BLaER1 treated with 17β-estradiol and CSF1 and Interleukin-3, amounts not matched to agents 10 nM and 100 nM (cell line): ENCODE results near the gene PIP4P1.
"Not testable (repeated sequence)": the region's sequence is repeated elsewhere in the genome, so short reads cannot be mapped to it uniquely, and the experiment has no call there.

ENCODE experiments used
- H3K27ac ChIP-seq, 11 experiments: shearing (Covaris generic); formaldehyde crosslinking; 2 replicates each; pipeline ENCODE4 v1.8.1; 2022
- H3K27me3 ChIP-seq, 11 experiments: shearing (Covaris generic); formaldehyde crosslinking; 2 replicates each; pipeline ENCODE4 v1.8.1; 2022
- H3K36me3 ChIP-seq, 11 experiments: shearing (Covaris generic); formaldehyde crosslinking; 2 replicates each; pipeline ENCODE4 v1.8.1; 2022
- H3K4me1 ChIP-seq, 10 experiments: shearing (Covaris generic); formaldehyde crosslinking; 2 replicates each; pipeline ENCODE4 v1.8.1; 2022
- H3K4me2 ChIP-seq, 11 experiments: shearing (Covaris generic); formaldehyde crosslinking; 2 replicates each; pipeline ENCODE4 v1.8.1; 2022
- H3K4me3 ChIP-seq, 10 experiments: shearing (Covaris generic); formaldehyde crosslinking; 2 replicates each; pipeline ENCODE4 v1.8.1; 2022
- H3K9ac ChIP-seq, 11 experiments: shearing (Covaris generic); formaldehyde crosslinking; 2 replicates each; pipeline ENCODE4 v1.8.1; 2022
- H3K9me3 ChIP-seq, 11 experiments: shearing (Covaris generic); formaldehyde crosslinking; replicated peaks in 1 of 11; 2 replicates each; pipeline ENCODE4 v1.8.1; 2022
- H4K20me1 ChIP-seq, 11 experiments: shearing (Covaris generic); formaldehyde crosslinking; 2 replicates each; pipeline ENCODE4 v1.8.1; 2022
- Cebpa-rat ChIP-seq, 11 experiments: shearing (Covaris generic); IDR thresholded peaks; 2 replicates each; pipeline ENCODE4 v1.8.1; 2022

The PIP4P1 gene

DNA sequence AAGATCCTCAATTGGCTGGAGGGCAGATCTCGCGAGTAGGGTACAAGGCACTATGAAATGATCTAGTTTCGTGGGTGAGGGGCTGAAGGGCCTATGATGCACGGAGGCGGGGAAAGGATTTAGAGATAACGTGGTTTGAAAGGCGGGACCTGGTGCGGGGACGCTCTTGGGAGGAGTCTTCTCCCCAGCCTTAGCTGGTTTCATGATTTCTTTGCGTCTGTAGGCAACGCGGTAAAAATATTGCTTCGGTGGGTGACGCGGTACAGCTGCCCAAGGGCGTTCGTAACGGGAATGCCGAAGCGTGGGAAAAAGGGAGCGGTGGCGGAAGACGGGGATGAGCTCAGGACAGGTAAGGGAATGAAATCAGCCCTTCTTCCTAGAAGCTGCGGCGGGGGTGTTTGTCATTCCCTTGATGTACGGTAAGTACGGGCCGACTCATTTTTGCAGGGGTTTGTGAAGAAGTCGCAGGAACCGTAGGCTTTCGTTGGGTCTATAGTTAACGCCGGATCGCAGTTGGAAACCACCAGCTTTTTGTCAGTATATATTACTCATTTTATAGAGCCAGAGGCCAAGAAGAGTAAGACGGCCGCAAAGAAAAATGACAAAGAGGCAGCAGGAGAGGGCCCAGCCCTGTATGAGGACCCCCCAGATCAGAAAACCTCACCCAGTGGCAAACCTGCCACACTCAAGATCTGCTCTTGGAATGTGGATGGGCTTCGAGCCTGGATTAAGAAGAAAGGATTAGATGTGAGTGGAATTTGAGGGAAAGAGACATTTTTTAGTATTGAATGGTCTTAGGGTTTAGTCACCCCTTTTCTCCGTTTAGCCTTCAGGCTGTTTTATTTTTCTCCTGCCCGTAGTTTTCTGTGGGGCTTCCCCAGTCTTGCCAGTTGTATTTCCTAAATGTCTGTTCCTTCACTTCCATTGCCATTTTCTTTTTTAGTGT is 5.6 kb downstream of the PIP4P1 start:
- peaks cover 61 to 75% (median 68%) of the 10 kb centered on the region in 11 experiments for H3K36me3 ChIP-seq
- no peaks in the 10 kb centered on the region for H3K9me3 ChIP-seq
- H3K27ac ChIP-seq: peak overlapping the region; percentile 90 to 97 (median 95)
- peak overlapping the region; percentile 91 to 98 (median 93) for H3K9ac ChIP-seq
- no peak for TF ChIP-seq Cebpa-rat (IDR thresholded peaks at IDR 0.05)
- peak overlapping the region; percentile 76 to 99 (median 84) for H3K4me3 ChIP-seq
- no peaks in the 10 kb centered on the region for H3K27me3 ChIP-seq
- peaks cover 56 to 68% (median 62%) of the 10 kb centered on the region in 10 experiments for H3K4me1 ChIP-seq
- H4K20me1 ChIP-seq: peaks cover 0 to 49% (median 26%) of the 10 kb centered on the region in 11 experiments; a peak in 15 of 22 replicates
- H3K4me2 ChIP-seq: peak overlapping the region; percentile 91 to 98 (median 94)

- no peaks in the 10 kb centered on the region for H3K27me3 ChIP-seq
- H3K4me3 ChIP-seq: peak within 1 kb of the TSS; percentile 76 to 99 (median 84)
- peak within 1 kb of the TSS; percentile 91 to 98 (median 93) for H3K9ac ChIP-seq
- peak within 1 kb of the TSS; percentile 91 to 98 (median 94) for H3K4me2 ChIP-seq
- TF ChIP-seq Cebpa-rat (IDR thresholded peaks at IDR 0.05): no peak
- H3K9me3 ChIP-seq: no peaks in the 10 kb centered on the region
- peaks cover 0 to 40% (median 20%) of the 10 kb centered on the region in 11 experiments; a peak in 15 of 22 replicates for H4K20me1 ChIP-seq
- H3K36me3 ChIP-seq: peaks cover 66 to 78% (median 71%) of the 10 kb centered on the region in 11 experiments
- H3K27ac ChIP-seq: peak within 1 kb of the TSS; percentile 90 to 97 (median 95)
- peaks cover 48 to 59% (median 53%) of the 10 kb centered on the region in 10 experiments for H3K4me1 ChIP-seq
These were observed 6.5 kb downstream of the PIP4P1 start, which contains the start of the genes APEX1 and OSGEP for GRCh38 chr14:20454516-20455354. Gene APEX1, plus strand, starts transcription at chr14:20455226. Its CDS starts 420 bp downstream, at chr14:20455646. Gene OSGEP, minus strand, starts transcription at chr14:20454812. Its CDS starts 129 bp downstream, at chr14:20454683.

GRCh38 chr14:20452831-20453230 is 8.4 kb downstream of the PIP4P1 start:
- Histone ChIP-seq H3K4me2 (peak overlapping the region; percentile 88 to 98 (median 93)), H3K9ac (peak overlapping the region in 6 of 11 experiments; percentile 11 to 95 (median 92); a peak in 4 of 22 replicates), H3K4me1 (peaks cover 42 to 59% (median 49%) of the 10 kb centered on the region in 10 experiments), H3K36me3 (peaks cover 66 to 78% (median 71%) of the 10 kb centered on the region in 11 experiments), H3K4me3 (peak overlapping the region in 5 of 10 experiments; percentile 81 to 95 (median 86); a peak in 6 of 20 replicates), H4K20me1 (peaks cover 0 to 21% (median 12%) of the 10 kb centered on the region in 11 experiments; a peak in 12 of 22 replicates), H3K27ac (peak overlapping the region in 1 of 11 experiments; percentile 96; a peak in 3 of 22 replicates)
- H3K9me3 ChIP-seq, H3K27me3 ChIP-seq: not testable (repeated sequence)

GRCh38 chr14:20446889-20447288 is 14.3 kb downstream of the PIP4P1 start:
- no peak overlapping the region for H3K4me3 ChIP-seq
- peak overlapping the region in 3 of 11 experiments; percentile 52 to 58 (median 56); a peak in 2 of 22 replicates for H3K4me2 ChIP-seq
- peaks cover 0 to 16% (median 7%) of the 10 kb centered on the region in 11 experiments; a peak in 14 of 22 replicates for H3K9me3 ChIP-seq
- H3K9ac ChIP-seq: no peak overlapping the region
- H4K20me1 ChIP-seq: no peaks in the 10 kb centered on the region
- H3K27ac ChIP-seq: peak overlapping the region in 4 of 11 experiments; percentile 12 to 49 (median 24); a peak in 4 of 22 replicates
- H3K4me1 ChIP-seq: peaks cover 42 to 57% (median 46%) of the 10 kb centered on the region in 10 experiments
- no peak for TF ChIP-seq Cebpa-rat (IDR thresholded peaks at IDR 0.05)
- peaks cover 66 to 96% (median 92%) of the 10 kb centered on the region in 11 experiments for H3K36me3 ChIP-seq
- no peaks in the 10 kb centered on the region for H3K27me3 ChIP-seq

DNA sequence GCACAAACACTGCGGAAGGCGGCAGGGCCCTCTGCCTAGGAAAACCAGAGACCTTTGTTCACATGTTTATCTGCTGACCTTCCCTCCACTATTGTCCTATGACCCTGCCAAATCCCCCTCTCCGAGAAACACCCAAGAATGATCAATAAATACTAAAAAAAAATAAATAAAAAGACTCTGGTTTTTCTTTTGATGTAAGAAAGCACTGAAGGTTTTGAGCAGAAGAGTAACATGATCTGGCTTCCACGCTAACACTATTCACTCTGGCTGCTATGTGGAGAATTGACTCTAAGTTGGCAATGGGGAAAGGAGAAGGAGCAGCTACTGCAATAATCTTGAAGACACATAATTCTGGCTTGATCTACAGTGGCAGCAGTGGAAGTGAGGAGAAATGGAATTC is 17.6 kb downstream of the PIP4P1 start:
- H3K27me3 ChIP-seq, H3K9ac ChIP-seq, H4K20me1 ChIP-seq, H3K27ac ChIP-seq, H3K4me3 ChIP-seq: not testable (repeated sequence)
- Histone ChIP-seq H3K36me3 (peaks cover 34 to 65% (median 60%) of the 10 kb centered on the region in 11 experiments), H3K4me1 (peaks cover 60 to 83% (median 65%) of the 10 kb centered on the region in 10 experiments), H3K9me3 (peaks cover 0 to 16% (median 7%) of the 10 kb centered on the region in 11 experiments; a peak in 15 of 22 replicates), H3K4me2 (0 out of 22 replicates have a peak overlapping the region, but pooled peaks of 1 of the 11 experiments have one; percentile 69)

- Histone ChIP-seq H3K9me3 (peaks cover 0 to 24% (median 11%) of the 10 kb centered on the region in 11 experiments; a peak in 16 of 22 replicates), H3K4me3 (no peak overlapping the region; a peak in 1 of 20 replicates), H3K36me3 (peaks cover 12 to 43% (median 38%) of the 10 kb centered on the region in 11 experiments), H3K27ac (peak overlapping the region in 2 of 11 experiments; percentile 1 to 16; a peak in 1 of 22 replicates), H4K20me1 (no peaks in the 10 kb centered on the region), H3K27me3 (no peaks in the 10 kb centered on the region), H3K9ac (no peak overlapping the region), H3K4me2 (peak overlapping the region; percentile 56 to 82 (median 72)), H3K4me1 (peaks cover 61 to 83% (median 67%) of the 10 kb centered on the region in 10 experiments)
- no peak for TF ChIP-seq Cebpa-rat (IDR thresholded peaks at IDR 0.05)
These were observed 19.8 kb downstream of the PIP4P1 start for GRCh38 chr14:20441461-20441860.

- H3K4me1 ChIP-seq: peaks cover 63 to 83% (median 67%) of the 10 kb centered on the region in 10 experiments
- peaks cover 6 to 37% (median 32%) of the 10 kb centered on the region in 11 experiments for H3K36me3 ChIP-seq
- no peak for TF ChIP-seq Cebpa-rat (IDR thresholded peaks at IDR 0.05)
- H3K27ac ChIP-seq: peak overlapping the region in 3 of 11 experiments; percentile 0 to 16 (median 1); a peak in 2 of 22 replicates
- no peaks in the 10 kb centered on the region for H4K20me1 ChIP-seq
- H3K27me3 ChIP-seq: no peaks in the 10 kb centered on the region
- no peak overlapping the region; a peak in 1 of 20 replicates for H3K4me3 ChIP-seq
- H3K9me3 ChIP-seq: peaks cover 0 to 24% (median 11%) of the 10 kb centered on the region in 11 experiments; a peak in 16 of 22 replicates
- H3K4me2 ChIP-seq: peak overlapping the region; percentile 56 to 82 (median 72)
- H3K9ac ChIP-seq: no peak overlapping the region
These were observed 20.4 kb downstream of the PIP4P1 start for GRCh38 chr14:20440882-20441281.

GRCh38 chr14:20440465-20440864 is 20.8 kb downstream of the PIP4P1 start:
- Histone ChIP-seq H3K4me2 (peak overlapping the region; percentile 56 to 82 (median 72)), H3K9me3 (peaks cover 0 to 24% (median 11%) of the 10 kb centered on the region in 11 experiments; a peak in 16 of 22 replicates), H3K9ac (no peak overlapping the region), H3K27ac (peak overlapping the region in 1 of 11 experiments; percentile 1; a peak in 1 of 22 replicates), H4K20me1 (no peaks in the 10 kb centered on the region), H3K4me1 (peaks cover 63 to 83% (median 67%) of the 10 kb centered on the region in 10 experiments), H3K4me3 (no peak overlapping the region), H3K36me3 (peaks cover 2 to 33% (median 28%) of the 10 kb centered on the region in 11 experiments), H3K27me3 (no peaks in the 10 kb centered on the region)
- no peak for TF ChIP-seq Cebpa-rat (IDR thresholded peaks at IDR 0.05)
